Suppressor macrophage treated with lipopolysaccharide for 1 hour (primary cell): ENCODE measurements around the gene GABRP.

Experiments
- DNase-seq, 3 donors: peaks; one replicate each; pipeline ENCODE4 v3.0.0-alpha.2; 2020 to 2022

The GABRP gene

GRCh38 chr5:170861917-170862766 is 78.6 kb downstream of the GABRP start, which contains the start of gene RANBP17:
Gene RANBP17 (plus strand): TSS chr5:170862018.
- DNase-seq: peak; percentile 66 to 82 (median 75)

GRCh38 chr5:170863646-170864045 is 80.1 kb downstream of the GABRP start:
- DNase-seq: no peak
